ENCODE measurements around the gene KLF13.

KLF13 gene

DNA sequence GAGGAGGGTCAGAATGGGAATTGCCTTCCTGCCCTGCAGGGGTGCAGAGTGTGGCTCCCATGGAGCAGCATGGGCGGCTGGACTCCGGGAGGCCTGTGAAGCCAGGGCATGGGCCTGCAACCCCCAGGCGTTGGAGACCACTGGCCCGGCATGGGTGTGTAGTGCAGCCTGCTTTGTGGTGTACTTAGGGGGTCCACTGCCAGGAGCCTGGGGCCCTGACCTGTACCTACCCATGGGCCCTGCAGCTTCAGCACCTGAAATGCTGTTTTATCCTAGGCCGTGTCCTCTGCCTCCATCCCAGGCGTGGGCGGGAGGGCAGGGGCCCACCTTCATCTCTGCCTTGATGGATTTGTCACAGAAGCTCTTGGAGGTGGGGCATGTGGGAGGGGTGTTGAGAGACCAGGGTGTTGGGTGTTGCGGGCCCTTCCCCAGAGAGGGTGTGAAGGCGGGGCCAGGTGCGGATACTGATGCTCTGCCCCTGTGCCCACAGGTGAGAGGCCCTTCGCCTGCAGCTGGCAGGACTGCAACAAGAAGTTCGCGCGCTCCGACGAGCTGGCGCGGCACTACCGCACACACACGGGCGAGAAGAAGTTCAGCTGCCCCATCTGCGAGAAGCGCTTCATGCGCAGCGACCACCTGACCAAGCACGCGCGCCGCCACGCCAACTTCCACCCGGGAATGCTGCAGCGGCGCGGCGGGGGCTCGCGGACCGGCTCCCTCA, 45.0 kb downstream of the KLF13 start:
- TF ChIP-seq, protein P1, sequence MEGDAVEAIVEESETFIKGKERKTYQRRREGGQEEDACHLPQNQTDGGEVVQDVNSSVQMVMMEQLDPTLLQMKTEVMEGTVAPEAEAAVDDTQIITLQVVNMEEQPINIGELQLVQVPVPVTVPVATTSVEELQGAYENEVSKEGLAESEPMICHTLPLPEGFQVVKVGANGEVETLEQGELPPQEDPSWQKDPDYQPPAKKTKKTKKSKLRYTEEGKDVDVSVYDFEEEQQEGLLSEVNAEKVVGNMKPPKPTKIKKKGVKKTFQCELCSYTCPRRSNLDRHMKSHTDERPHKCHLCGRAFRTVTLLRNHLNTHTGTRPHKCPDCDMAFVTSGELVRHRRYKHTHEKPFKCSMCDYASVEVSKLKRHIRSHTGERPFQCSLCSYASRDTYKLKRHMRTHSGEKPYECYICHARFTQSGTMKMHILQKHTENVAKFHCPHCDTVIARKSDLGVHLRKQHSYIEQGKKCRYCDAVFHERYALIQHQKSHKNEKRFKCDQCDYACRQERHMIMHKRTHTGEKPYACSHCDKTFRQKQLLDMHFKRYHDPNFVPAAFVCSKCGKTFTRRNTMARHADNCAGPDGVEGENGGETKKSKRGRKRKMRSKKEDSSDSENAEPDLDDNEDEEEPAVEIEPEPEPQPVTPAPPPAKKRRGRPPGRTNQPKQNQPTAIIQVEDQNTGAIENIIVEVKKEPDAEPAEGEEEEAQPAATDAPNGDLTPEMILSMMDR (IDR thresholded peaks at IDR 0.05; ENCODE audit: low read depth, low read length) = no peak
- TF ChIP-seq, protein P2, sequence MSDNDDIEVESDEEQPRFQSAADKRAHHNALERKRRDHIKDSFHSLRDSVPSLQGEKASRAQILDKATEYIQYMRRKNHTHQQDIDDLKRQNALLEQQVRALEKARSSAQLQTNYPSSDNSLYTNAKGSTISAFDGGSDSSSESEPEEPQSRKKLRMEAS (IDR thresholded peaks at IDR 0.05; ENCODE audit: low read depth, low read length) = no peak
- no peak for TF ChIP-seq POLR2A (IDR thresholded peaks at IDR 0.05; ENCODE audit: extremely low read depth, insufficient read length)
- TF ChIP-seq MYC (IDR thresholded peaks at IDR 0.05; ENCODE audit: low read depth, low read length) = no peak
- H3K4me3 ChIP-seq (ENCODE audit: low read depth, low read length) = no peak overlapping the region
- no peak for DNase-seq (ENCODE audit: low read depth)

DNA sequence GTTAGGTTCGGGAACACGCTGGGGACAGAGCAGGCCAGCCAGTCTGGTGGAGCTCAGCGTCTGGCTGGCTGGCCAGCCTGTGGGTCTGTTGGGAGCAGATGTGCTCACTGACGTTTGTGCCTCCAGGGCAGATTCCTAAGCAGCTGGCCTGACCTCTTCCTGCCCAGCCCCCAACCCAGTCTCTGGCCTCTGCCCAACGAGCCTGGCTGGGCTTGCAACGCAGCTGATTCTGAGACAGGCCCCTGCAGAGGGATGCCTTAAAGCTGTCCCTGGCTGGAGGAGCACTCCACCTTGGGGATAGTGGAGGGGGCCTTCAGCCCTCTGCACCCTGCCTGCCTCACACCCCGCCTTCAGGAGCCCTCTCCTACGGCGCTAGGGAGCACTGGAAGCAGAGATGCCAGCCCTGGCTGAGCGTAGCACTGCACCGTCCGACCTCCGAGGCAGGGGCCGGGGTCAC, 46.0 kb downstream of the KLF13 start:
- peak; percentile 38 for DNase-seq (ENCODE audit: low read depth)
- no peak for TF ChIP-seq MYC (IDR thresholded peaks at IDR 0.05; ENCODE audit: low read depth, low read length)
- TF ChIP-seq, protein P1 (IDR thresholded peaks at IDR 0.05; ENCODE audit: low read depth, low read length) = no peak
- TF ChIP-seq, protein P2 (IDR thresholded peaks at IDR 0.05; ENCODE audit: low read depth, low read length) = no peak
- no peak for TF ChIP-seq POLR2A (IDR thresholded peaks at IDR 0.05; ENCODE audit: extremely low read depth, insufficient read length)
- no peak overlapping the region for H3K4me3 ChIP-seq (ENCODE audit: low read depth, low read length)

DNA sequence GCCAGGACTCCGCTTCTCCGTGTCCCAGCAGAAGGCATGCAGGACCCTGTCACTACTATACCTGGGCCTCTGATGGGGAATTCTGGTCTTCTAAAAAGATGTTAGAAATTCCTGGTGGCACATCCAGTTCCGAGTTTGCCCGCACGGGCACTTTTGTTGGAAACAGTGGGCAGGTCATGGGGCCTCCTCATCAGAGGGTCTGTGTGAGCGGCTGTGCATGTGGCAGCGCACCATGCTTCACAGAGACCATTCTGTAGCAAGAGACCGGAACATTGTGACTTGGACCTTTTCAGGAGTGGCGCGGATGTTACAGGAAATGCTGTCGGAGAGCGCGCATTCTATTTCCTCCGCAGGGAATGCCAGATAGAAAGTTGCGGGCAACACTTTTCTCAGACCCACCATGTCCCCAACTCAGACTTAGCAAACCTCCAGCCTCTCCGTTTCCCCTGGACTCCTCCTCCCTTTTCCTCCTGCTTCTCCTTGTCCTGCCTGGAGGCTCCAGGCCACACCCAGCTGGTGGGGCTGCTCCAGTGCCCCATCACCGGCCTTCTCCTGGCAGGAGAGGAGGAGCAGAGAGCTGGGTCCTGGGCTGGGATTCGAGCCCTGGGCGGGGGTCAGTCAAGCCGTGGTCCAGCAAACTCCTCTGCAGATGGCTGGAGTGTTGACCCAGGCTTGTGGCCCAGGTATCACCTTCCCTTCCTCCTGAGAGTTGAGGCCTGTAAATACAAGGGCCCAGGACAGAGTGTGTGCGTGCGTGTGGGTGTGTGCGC, 46.6 kb downstream of the KLF13 start:
- no peak overlapping the region for H3K4me3 ChIP-seq (ENCODE audit: low read depth, low read length)
- DNase-seq (ENCODE audit: low read depth) = no peak
- no peak for TF ChIP-seq MYC (IDR thresholded peaks at IDR 0.05; ENCODE audit: low read depth, low read length)
- TF ChIP-seq POLR2A (IDR thresholded peaks at IDR 0.05; ENCODE audit: extremely low read depth, insufficient read length) = no peak
- TF ChIP-seq, protein P1 (IDR thresholded peaks at IDR 0.05; ENCODE audit: low read depth, low read length) = no peak
- TF ChIP-seq, protein P2 (IDR thresholded peaks at IDR 0.05; ENCODE audit: low read depth, low read length) = no peak

DNA sequence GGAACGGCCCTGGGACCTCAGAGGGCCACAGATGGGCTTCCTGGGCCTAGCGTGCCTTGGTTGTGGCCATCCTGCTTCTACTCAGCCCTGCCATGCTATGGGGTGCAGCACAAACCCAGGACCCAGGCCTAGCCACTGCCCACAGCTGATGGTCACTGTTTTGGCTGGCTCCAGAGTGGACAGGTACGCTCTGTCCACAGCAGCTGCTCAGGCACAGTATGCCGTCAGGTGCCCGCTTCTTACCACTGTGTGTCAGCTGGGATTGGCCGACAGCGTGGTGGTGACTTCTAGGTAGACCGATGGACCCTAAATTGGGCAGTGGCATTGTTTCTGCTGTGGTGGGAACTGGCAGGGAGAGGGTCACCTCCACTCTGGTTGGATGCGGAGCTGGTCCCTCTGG, 47.3 kb downstream of the KLF13 start:
- H3K4me3 ChIP-seq (ENCODE audit: low read depth, low read length) = no peak overlapping the region
- TF ChIP-seq, protein P1 (IDR thresholded peaks at IDR 0.05; ENCODE audit: low read depth, low read length) = no peak
- no peak for TF ChIP-seq MYC (IDR thresholded peaks at IDR 0.05; ENCODE audit: low read depth, low read length)
- no peak for DNase-seq (ENCODE audit: low read depth)

DNA sequence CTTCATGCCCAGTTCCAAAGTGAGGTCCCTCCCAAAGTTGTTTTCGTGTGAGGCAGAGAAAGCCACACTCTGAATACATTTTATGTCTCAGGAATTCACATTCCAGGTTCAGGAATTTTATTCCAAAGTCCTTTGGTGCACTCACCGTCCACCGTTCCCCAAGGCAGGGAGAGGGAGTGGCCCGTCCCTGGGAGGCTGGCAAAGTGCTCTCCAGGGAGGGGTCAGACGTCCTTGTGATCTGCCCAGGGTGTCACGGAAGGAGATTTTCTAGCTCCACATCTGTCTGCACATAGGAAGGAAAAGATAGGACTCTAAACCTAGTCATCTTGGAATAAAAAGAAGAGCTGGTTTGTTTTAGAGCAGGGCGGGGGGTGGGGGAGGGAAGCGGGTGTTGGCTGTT, 47.9 kb downstream of the KLF13 start:
- TF ChIP-seq, protein P1 (IDR thresholded peaks at IDR 0.05; ENCODE audit: low read depth, low read length) = no peak
- TF ChIP-seq MYC (IDR thresholded peaks at IDR 0.05; ENCODE audit: low read depth, low read length) (no peak), POLR2A (IDR thresholded peaks at IDR 0.05; ENCODE audit: extremely low read depth, insufficient read length) (no peak)
- TF ChIP-seq, protein P2 (IDR thresholded peaks at IDR 0.05; ENCODE audit: low read depth, low read length) = no peak

More for the DNA sequence above, 47.9 kb downstream of the KLF13 start:
- H3K4me3 ChIP-seq (ENCODE audit: low read depth, low read length) = no peak overlapping the region
- DNase-seq (ENCODE audit: low read depth) = no peak
